Fibroblast of villous mesenchyme (primary cell): ENCODE results near the gene MYH14. TPM values are rescaled to one million over a fixed set of nuclear protein-coding genes. Genes with fewer than 3 reads are reported as not detected.
A peak's percentile ranks its signal among the peaks of the same experiment; 100 is the strongest.

Experiments used
- DNase-seq: peaks from one replicate; pipeline ENCODE4 v3.0.0-alpha.2; 2010; ENCODE audit warnings: low read depth
- H3K4me3 ChIP-seq: 2 replicates; pipeline ENCODE4 v1.5.1; 2011; ENCODE audit warnings: low read depth, mild to moderate bottlenecking, low read length
- total RNA-seq: library from RNA; depleted of rRNA; stranded (reverse); fragments of >200 nt; gene quantifications from 2 replicates; pipeline ENCODE4 v1.2.3, GENCODE V29; 2012
- TF ChIP-seq, protein P1 (sequence below): IDR thresholded peaks from 2 replicates; pipeline ENCODE4 v1.5.1; 2012; ENCODE audit warnings: low read depth, mild to moderate bottlenecking, low read length; ENCODE audit not compliant: insufficient read depth

Gene MYH14
- total RNA-seq, 1 donor: not detected

DNA sequence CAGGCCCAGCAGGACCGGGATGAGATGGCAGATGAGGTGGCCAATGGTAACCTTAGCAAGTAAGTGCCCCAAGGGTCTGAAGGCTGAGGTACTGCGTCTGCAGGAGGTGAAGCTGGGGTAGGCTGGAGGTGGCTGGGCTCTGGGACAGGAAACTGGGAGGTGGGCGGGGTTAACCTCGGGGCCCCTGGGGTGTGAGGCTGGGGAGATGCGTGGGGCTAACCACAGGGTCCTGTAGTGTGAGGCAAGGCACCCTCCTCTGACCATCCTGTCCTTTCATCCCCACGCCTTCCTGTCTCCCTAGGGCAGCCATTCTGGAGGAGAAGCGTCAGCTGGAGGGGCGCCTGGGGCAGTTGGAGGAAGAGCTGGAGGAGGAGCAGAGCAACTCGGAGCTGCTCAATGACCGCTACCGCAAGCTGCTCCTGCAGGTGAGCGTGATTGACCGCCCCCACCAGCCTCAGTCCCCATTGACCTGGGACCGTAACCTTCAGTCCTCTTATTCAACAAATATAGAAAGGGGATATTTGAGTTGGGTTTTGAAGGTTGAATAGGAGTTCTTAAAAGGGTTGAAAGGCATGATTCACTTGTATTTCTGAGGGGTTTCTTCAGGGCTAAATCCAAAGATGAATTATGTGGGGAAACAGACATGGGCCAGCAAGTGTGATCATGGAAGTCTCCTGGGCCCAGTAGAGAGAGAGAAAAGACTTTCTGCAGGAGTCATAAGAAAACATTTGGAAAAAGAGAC lies 90.0 kb downstream of the MYH14 start:
- TF ChIP-seq, protein P1, sequence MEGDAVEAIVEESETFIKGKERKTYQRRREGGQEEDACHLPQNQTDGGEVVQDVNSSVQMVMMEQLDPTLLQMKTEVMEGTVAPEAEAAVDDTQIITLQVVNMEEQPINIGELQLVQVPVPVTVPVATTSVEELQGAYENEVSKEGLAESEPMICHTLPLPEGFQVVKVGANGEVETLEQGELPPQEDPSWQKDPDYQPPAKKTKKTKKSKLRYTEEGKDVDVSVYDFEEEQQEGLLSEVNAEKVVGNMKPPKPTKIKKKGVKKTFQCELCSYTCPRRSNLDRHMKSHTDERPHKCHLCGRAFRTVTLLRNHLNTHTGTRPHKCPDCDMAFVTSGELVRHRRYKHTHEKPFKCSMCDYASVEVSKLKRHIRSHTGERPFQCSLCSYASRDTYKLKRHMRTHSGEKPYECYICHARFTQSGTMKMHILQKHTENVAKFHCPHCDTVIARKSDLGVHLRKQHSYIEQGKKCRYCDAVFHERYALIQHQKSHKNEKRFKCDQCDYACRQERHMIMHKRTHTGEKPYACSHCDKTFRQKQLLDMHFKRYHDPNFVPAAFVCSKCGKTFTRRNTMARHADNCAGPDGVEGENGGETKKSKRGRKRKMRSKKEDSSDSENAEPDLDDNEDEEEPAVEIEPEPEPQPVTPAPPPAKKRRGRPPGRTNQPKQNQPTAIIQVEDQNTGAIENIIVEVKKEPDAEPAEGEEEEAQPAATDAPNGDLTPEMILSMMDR: no peak
- no peak for DNase-seq
- H3K4me3 ChIP-seq: no peak overlapping the region

DNA sequence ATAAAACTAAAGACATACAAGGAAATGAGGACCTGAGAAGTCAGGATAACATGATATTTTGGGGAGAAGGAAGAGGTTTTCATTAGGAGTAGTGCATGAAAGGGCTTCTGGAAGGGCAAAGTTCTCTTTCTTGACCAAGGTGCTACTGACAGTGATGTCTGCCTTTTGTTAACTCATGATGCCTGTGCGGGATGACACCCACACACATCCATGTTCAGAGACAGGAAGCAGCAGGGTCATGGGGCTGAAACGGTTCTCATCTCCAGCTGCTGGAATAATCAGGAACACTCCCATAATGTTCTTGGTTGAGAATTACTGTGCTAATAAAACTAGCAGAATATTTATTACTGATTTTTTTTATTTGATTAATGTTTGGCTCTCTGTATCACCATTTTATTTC lies 96.6 kb downstream of the MYH14 start:
- no peak overlapping the region for H3K4me3 ChIP-seq
- DNase-seq: peak; percentile 1
- TF ChIP-seq, protein P1: no peak

DNA sequence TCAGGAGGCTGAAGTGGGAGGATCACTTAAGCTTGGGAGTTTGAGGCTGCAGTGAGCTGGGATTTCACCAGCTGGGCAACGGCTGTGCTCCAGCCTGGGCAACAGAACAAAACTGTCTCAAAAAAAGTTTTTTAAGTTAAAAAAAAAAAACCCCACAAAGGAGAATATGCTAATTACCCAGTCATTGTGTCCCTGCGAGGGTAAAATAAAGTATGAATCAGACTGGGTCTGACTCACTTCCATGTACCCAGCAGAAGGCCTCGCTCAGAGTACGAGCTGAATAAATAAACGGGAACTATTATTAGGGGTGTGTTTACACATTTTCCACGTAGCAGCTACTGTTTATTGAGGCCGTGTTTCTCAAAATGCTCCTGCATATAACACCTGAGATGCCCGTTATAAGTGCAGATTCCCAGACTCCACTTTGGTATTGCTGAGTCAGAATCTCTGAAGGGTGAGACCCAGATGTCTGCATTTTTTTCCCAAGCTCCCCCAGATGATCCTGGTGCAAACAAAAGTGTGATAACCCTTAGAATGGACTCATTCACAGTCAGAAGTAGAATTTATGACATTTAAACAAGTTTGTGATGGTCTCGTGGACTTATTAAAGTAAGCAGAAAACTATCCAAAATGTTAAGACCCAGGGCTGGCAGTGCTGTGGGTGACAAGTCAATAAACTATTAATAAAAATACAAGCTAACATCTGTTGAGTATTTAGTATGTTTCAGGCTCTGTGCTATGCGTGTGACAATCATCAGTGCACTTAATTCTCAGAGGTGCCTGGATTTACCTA lies 97.6 kb downstream of the MYH14 start:
- DNase-seq: peak; percentile 10
- no peak overlapping the region for H3K4me3 ChIP-seq
- TF ChIP-seq, protein P1: no peak

DNA sequence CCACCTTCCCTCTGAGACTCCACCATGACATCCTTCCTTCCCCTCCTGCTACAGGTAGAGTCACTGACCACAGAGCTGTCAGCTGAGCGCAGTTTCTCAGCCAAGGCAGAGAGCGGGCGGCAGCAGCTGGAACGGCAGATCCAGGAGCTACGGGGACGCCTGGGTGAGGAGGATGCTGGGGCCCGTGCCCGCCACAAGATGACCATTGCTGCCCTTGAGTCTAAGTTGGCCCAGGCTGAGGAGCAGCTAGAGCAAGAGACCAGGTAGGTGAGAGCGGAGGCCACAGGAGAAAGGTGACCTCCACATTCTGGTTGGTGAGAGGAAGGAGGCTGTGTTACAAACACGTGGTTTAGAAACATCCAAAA lies 98.2 kb downstream of the MYH14 start:
- TF ChIP-seq, protein P1: no peak
- no peak for DNase-seq
- no peak overlapping the region for H3K4me3 ChIP-seq

DNA sequence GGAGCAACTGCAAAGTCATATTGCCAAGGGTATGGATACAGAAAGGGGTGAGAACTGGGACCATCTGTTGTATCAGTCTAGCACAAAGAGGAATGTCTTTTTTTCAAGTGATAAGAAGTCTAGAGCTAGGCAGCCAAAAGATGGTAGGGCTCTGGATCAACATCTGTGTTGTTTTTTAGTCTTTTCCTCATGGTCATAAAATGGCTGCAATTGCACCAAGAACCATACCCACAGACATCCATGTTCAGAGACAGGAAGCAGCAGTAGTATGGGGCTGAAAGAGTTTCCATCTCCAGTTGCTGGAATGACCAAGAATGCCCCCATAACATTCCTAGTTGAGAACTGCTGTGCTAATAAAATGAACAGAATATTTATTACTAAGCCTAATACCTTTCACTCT lies 100.1 kb downstream of the MYH14 start:
- no peak for DNase-seq
- no peak overlapping the region for H3K4me3 ChIP-seq
- TF ChIP-seq, protein P1: no peak

DNA sequence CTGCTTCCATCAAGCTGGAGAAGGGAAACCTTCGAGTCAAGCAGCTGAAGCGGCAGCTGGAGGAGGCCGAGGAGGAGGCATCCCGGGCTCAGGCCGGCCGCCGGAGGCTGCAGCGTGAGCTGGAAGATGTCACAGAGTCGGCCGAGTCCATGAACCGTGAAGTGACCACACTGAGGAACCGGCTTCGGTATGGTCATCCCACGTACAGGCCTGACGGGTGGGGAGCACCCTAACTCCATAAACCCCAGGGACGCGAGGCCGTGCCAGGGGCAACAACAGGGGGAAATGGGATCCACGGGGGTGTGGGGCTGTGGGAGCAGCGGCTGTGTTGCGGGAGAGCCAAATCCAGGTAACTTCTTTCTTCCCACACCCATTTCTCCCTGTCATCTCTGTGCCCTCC lies 105.6 kb downstream of the MYH14 start:
- TF ChIP-seq, protein P1: no peak
- no peak overlapping the region for H3K4me3 ChIP-seq
- DNase-seq: no peak
